Measurements from ENCODE around the gene CENPT.

- TF ChIP-seq SP1 (IDR thresholded peaks at IDR 0.05; ENCODE audit: low read depth, low read length): no peak
- TF ChIP-seq JUND (IDR thresholded peaks at IDR 0.05; ENCODE audit: low read length): no peak
- TF ChIP-seq POLR2A (IDR thresholded peaks at IDR 0.05; ENCODE audit: control extremely low read depth in 1 of 2, low read depth in 2 of 2, low read length in 2 of 2): no peak
- no peak for TF ChIP-seq EP300 (IDR thresholded peaks at IDR 0.05; ENCODE audit: borderline replicate concordance in 1 of 2, low read depth in 2 of 2, low read length in 2 of 2)
- TF ChIP-seq ATF3 (IDR thresholded peaks at IDR 0.05; ENCODE audit: insufficient read depth, low read depth, low read length): no peak
Measured at GRCh38 chr16:67872131-67872630, 24.7 kb upstream of the CENPT start.
